Uterus (tissue), 2 donors: Measurements from ENCODE around the gene ZNF330.

Source experiments
- CTCF ChIP-seq, 4 experiments: fragments of 200-600 bp in 2 of 4; fragments of 450-650 bp in 2 of 4; sonication (generic) in 2 of 4; IDR thresholded peaks; one replicate each; pipeline ENCODE4 v1.5.1; 2016 to 2019; ENCODE audit warnings: antibody characterized with exemption in 4 of 4, mild to moderate bottlenecking in 2 of 4, moderate library complexity in 1 of 4
- POLR2A ChIP-seq, 2 donors: fragments of 450-650 bp; IDR thresholded peaks; one replicate each; pipeline ENCODE4 v1.6.1; 2016; ENCODE audit warnings: antibody characterized with exemption in 2 of 2, mild to moderate bottlenecking in 1 of 2, moderate library complexity in 1 of 2

- TF ChIP-seq CTCF (IDR thresholded peaks at IDR 0.05) (no peak), POLR2A (IDR thresholded peaks at IDR 0.05) (no peak)
Observed at GRCh38 chr4:141180991-141181761, 39.5 kb upstream of the ZNF330 start.
